NCI-H187 treated with DMSO at 0.1 percent for 48 hours (cell line): Measurements from ENCODE around the gene UBASH3A.
"Not testable (repeated sequence)": the region's sequence is repeated elsewhere in the genome, so short reads cannot be mapped to it uniquely, and the experiment has no call there.

Experiments
- DNase-seq: peaks from one replicate; lab custom pipeline; 2025; lab: John Stamatoyannopoulos, UW

Gene UBASH3A

GRCh38 chr21:42468491-42469131 is 64.9 kb downstream of the UBASH3A start:
- DNase-seq, result no peak

GRCh38 chr21:42469272-42469671 is 65.6 kb downstream of the UBASH3A start:
- no peak for DNase-seq

- DNase-seq, result not testable (repeated sequence)
Observed at GRCh38 chr21:42469726-42470125, 66.0 kb downstream of the UBASH3A start.

- DNase-seq, result no peak
Observed at GRCh38 chr21:42471206-42471605, 67.5 kb downstream of the UBASH3A start.

GRCh38 chr21:42471716-42472330 is 68.1 kb downstream of the UBASH3A start:
- DNase-seq, result no peak

GRCh38 chr21:42472521-42472920 is 68.8 kb downstream of the UBASH3A start:
- no peak for DNase-seq

- DNase-seq, result no peak
Observed at GRCh38 chr21:42473498-42474042, 69.9 kb downstream of the UBASH3A start.

GRCh38 chr21:42474043-42474831 is 70.5 kb downstream of the UBASH3A start:
- no peak for DNase-seq

GRCh38 chr21:42475036-42475435 is 71.3 kb downstream of the UBASH3A start:
- DNase-seq, result no peak

- DNase-seq, result no peak
Observed at GRCh38 chr21:42475526-42476387, 72.1 kb downstream of the UBASH3A start.

GRCh38 chr21:42476388-42477331 is 73.0 kb downstream of the UBASH3A start:
- no peak for DNase-seq

- DNase-seq, result no peak
Observed at GRCh38 chr21:42478504-42478903, 74.8 kb downstream of the UBASH3A start.

GRCh38 chr21:42479582-42479981 is 75.9 kb downstream of the UBASH3A start:
- no peak for DNase-seq

GRCh38 chr21:42480736-42481135 is 77.0 kb downstream of the UBASH3A start:
- no peak for DNase-seq

GRCh38 chr21:42481169-42481568 is 77.5 kb downstream of the UBASH3A start:
- DNase-seq, result no peak

GRCh38 chr21:42484966-42485365 is 81.3 kb downstream of the UBASH3A start:
- DNase-seq, result no peak

- DNase-seq, result no peak
Observed at GRCh38 chr21:42486072-42486471, 82.4 kb downstream of the UBASH3A start.

GRCh38 chr21:42486531-42486930 is 82.8 kb downstream of the UBASH3A start:
- no peak for DNase-seq

- no peak for DNase-seq
Observed at GRCh38 chr21:42489006-42489563, 85.4 kb downstream of the UBASH3A start.

- no peak for DNase-seq
Observed at GRCh38 chr21:42489991-42490390, 86.3 kb downstream of the UBASH3A start.
